HCT116 (cell line): Measurements from ENCODE around the gene RPL14. TPM values are rescaled to one million over a fixed set of nuclear protein-coding genes. Genes with fewer than 3 reads are reported as not detected.

ENCODE experiments used
- ATAC-seq: fragments of 200-7000 bp; cut with Tn5 transposase; 2 replicates; pipeline ENCODE4 v1.9.1; 2020; ENCODE audit warnings: mild to moderate bottlenecking, moderate library complexity
- BruUV-seq: library from RNA; stranded (reverse); fragments of 400-500 nt; replicated peaks from 2 replicates; lab custom pipeline; 2021; lab: Mats Ljungman, UMichigan
- CTCF ChIA-PET: fragments of 300-600 bp; sonication (Branson Sonifier 250); formaldehyde crosslinking; loops from one replicate; lab custom pipeline; 2021; ENCODE audit warnings: antibody characterized with exemption; lab: Charles Lee
- POLR2A ChIA-PET: fragments of 300-600, 350-600 bp; sonication (Branson Sonifier 250); formaldehyde crosslinking; loops from one replicate; lab custom pipeline; 2021; ENCODE audit warnings: antibody characterized with exemption; lab: Charles Lee
- RAD21 ChIA-PET, 2 experiments: fragments of 300-600 bp; sonication (Branson Sonifier 250); formaldehyde crosslinking; loops; one replicate each; lab custom pipeline; 2023; ENCODE audit warnings: low total read pairs in 2 of 2; ENCODE audit not compliant: uncharacterized antibody in 2 of 2, unreplicated experiment in 2 of 2, low non-redundant PET in 1 of 2; lab: Charles Lee
- DNase-seq: peaks from one replicate; pipeline ENCODE4 v3.0.0-alpha.2; 2010; ENCODE audit warnings: low read depth, low spot score
- H2AFZ ChIP-seq: fragments of 200-600 bp; shearing (Covaris generic), sonication (generic); 2 replicates; pipeline ENCODE4 v1.6.1; 2017; ENCODE audit warnings: low read depth, mixed run types, mixed read lengths, antibody characterized with exemption, low read length; ENCODE audit not compliant: poor library complexity, severe bottlenecking
- H3K27ac ChIP-seq: 2 replicates; pipeline ENCODE4 v1.5.1; 2012; ENCODE audit warnings: low read depth, low read length
- H3K27me3 ChIP-seq: fragments of 200-600 bp; sonication (generic); 2 replicates; pipeline ENCODE4 v1.6.1; 2016; ENCODE audit warnings: mixed run types, low read length, mixed read lengths; ENCODE audit not compliant: insufficient read depth
- H3K36me3 ChIP-seq, 2 experiments: fragments of 200-500 bp in 1 of 2; fragments of 200-600 bp in 1 of 2; sonication (Bioruptor generic) in 1 of 2; sonication (generic) in 1 of 2; 2 replicates each; pipeline versions ENCODE4 v1.5.1 to v1.6.1; 2014 to 2016; ENCODE audit warnings: low read length in 2 of 2, inconsistent platforms in 1 of 2, mixed read lengths in 1 of 2, mixed run types in 1 of 2; ENCODE audit not compliant: insufficient read depth in 2 of 2, control insufficient read depth in 1 of 2
- H3K4me1 ChIP-seq, 2 experiments: fragments of 200-600 bp in 1 of 2; sonication (generic) in 1 of 2; 2 replicates each; pipeline versions ENCODE4 v1.5.1 to v1.6.1; 2012 to 2017; ENCODE audit warnings: low read length in 2 of 2, inconsistent platforms in 1 of 2, mild to moderate bottlenecking in 1 of 2, mixed read lengths in 1 of 2, mixed run types in 1 of 2, moderate library complexity in 1 of 2; ENCODE audit not compliant: insufficient read depth in 2 of 2, control insufficient read depth in 1 of 2
- H3K4me2 ChIP-seq: fragments of 200-600 bp; sonication (generic); 2 replicates; pipeline ENCODE4 v1.6.1; 2017; ENCODE audit warnings: mixed run types, low read length, mixed read lengths
- H3K4me3 ChIP-seq, 2 experiments: fragments of 200-600 bp in 1 of 2; sonication (generic) in 1 of 2; replicated peaks in 1 of 2; 2 replicates each; pipeline ENCODE4 v1.5.1; 2011 to 2016; ENCODE audit warnings: low read length in 2 of 2, control low read depth in 1 of 2, low read depth in 1 of 2, mild to moderate bottlenecking in 1 of 2, mixed read lengths in 1 of 2, mixed run types in 1 of 2
- H3K79me2 ChIP-seq: fragments of 200-600 bp; sonication (generic); 2 replicates; pipeline ENCODE4 v1.6.1; 2017; ENCODE audit warnings: mild to moderate bottlenecking, mixed run types, low read length, moderate library complexity, mixed read lengths; ENCODE audit not compliant: insufficient read depth
- H3K9ac ChIP-seq: fragments of 200-600 bp; sonication (generic); 2 replicates; pipeline ENCODE4 v1.6.1; 2016; ENCODE audit warnings: low read length, mixed read lengths
- H3K9me2 ChIP-seq: fragments of 200-600 bp; sonication (generic), shearing (Covaris generic); 2 replicates; pipeline ENCODE4 v1.6.1; 2017; ENCODE audit warnings: mixed run types, mild to moderate bottlenecking, moderate library complexity; ENCODE audit not compliant: insufficient read depth
- H3K9me3 ChIP-seq, 2 experiments: fragments of 200-500 bp in 1 of 2; fragments of 200-600 bp in 1 of 2; sonication (Bioruptor generic) in 1 of 2; sonication (generic) in 1 of 2; 2 replicates each; pipeline ENCODE4 v1.6.1; 2014 to 2017; ENCODE audit warnings: low read length in 2 of 2, mixed read lengths in 2 of 2, inconsistent platforms in 1 of 2, low read depth in 1 of 2, mild to moderate bottlenecking in 1 of 2, mixed run types in 1 of 2, moderate library complexity in 1 of 2; ENCODE audit not compliant: control insufficient read depth in 1 of 2, insufficient read depth in 1 of 2
- H4K20me1 ChIP-seq: fragments of 200-600 bp; sonication (generic), shearing (Covaris generic); 2 replicates; pipeline ENCODE4 v1.6.1; 2017; ENCODE audit warnings: mixed run types, mild to moderate bottlenecking, moderate library complexity; ENCODE audit not compliant: insufficient read depth
- CEBPB ChIP-seq: IDR thresholded peaks from 2 replicates; pipeline ENCODE4 v1.6.1; 2012; ENCODE audit warnings: low read depth
- CTCF ChIP-seq, 3 experiments: fragments of 200-600 bp in 1 of 3; sonication (generic) in 1 of 3; IDR thresholded peaks in 2 of 3; conservative IDR thresholded peaks in 1 of 3; 2 replicates each; pipeline ENCODE4 v1.5.1; 2012 to 2017; ENCODE audit warnings: low read depth in 2 of 3, low read length in 2 of 3, antibody characterized with exemption in 1 of 3, borderline replicate concordance in 1 of 3, control low read depth in 1 of 3, mild to moderate bottlenecking in 1 of 3, mixed read lengths in 1 of 3, mixed run types in 1 of 3, moderate library complexity in 1 of 3; ENCODE audit not compliant: insufficient read depth in 1 of 3
- EZH2 ChIP-seq: fragments of 200-600 bp; sonication (generic); IDR thresholded peaks from 2 replicates; pipeline ENCODE4 v1.6.1; 2017; ENCODE audit warnings: antibody characterized with exemption, mixed run types
- EZH2phosphoT487 ChIP-seq: fragments of 200-600 bp; IDR thresholded peaks from 2 replicates; pipeline ENCODE4 v1.6.1; 2018; ENCODE audit warnings: antibody characterized with exemption, borderline replicate concordance
- FOSL1 ChIP-seq: IDR thresholded peaks from 2 replicates; pipeline ENCODE4 v1.6.1; 2012; ENCODE audit warnings: low read depth
- POLR2A ChIP-seq: IDR thresholded peaks from 2 replicates; pipeline ENCODE4 v1.7.0; 2011; ENCODE audit warnings: borderline replicate concordance; ENCODE audit not compliant: insufficient read depth, insufficient read length; ENCODE audit errors: extremely low read depth
- POLR2AphosphoS5 ChIP-seq: IDR thresholded peaks from 2 replicates; pipeline ENCODE4 v1.6.1; 2011; ENCODE audit warnings: mild to moderate bottlenecking, low read depth, low read length, moderate library complexity
- RAD21 ChIP-seq: IDR thresholded peaks from 2 replicates; pipeline ENCODE4 v1.6.1; 2012; ENCODE audit warnings: low read depth, mild to moderate bottlenecking
- SIN3A ChIP-seq: IDR thresholded peaks from 2 replicates; pipeline ENCODE4 v1.6.1; 2012; ENCODE audit warnings: low read depth
- SP1 ChIP-seq: IDR thresholded peaks from 2 replicates; pipeline ENCODE4 v1.6.1; 2012; ENCODE audit warnings: low read depth
- ZFX ChIP-seq: fragments of 450-650 bp; IDR thresholded peaks from 2 replicates; pipeline ENCODE4 v1.6.1; 2017
- ZNF274 ChIP-seq: fragments of 200-500 bp; sonication (Bioruptor generic); IDR thresholded peaks from 2 replicates; pipeline ENCODE4 v1.6.1; 2014; ENCODE audit warnings: mild to moderate bottlenecking, low read depth, low read length, inconsistent platforms
- intact Hi-C: fragments of 100-400 bp; cut with micrococcal nuclease; formaldehyde crosslinking; loops from 2 replicates; pipeline ENCODE4 v1.10.0; 2022
- total RNA-seq: library from RNA; stranded (reverse); gene quantifications from one replicate; pipeline ENCODE4 v1.2.1, GENCODE V29; 2021; ENCODE audit not compliant: unreplicated experiment
- TF ChIP-seq, protein P1 (sequence below): IDR thresholded peaks from 2 replicates; pipeline ENCODE4 v1.6.1; 2012; ENCODE audit warnings: low read depth

Gene RPL14
- total RNA-seq, 1 experiment from 2014 or later: 2,938 TPM

GRCh38 chr3:40450438-40450837 is 6.7 kb upstream of the RPL14 start:
- H3K4me2 ChIP-seq: no peak overlapping the region
- H3K27me3 ChIP-seq: no peaks in the 10 kb centered on the region
- ChIA-PET RAD21 (no interaction called here), CTCF (no interaction called here), POLR2A (no interaction called here)
- no peak overlapping the region for H2AFZ ChIP-seq
- TF ChIP-seq RAD21 (no peak), POLR2A (no peak), FOSL1 (no peak), ZFX (no peak), EZH2 (no peak)
- ATAC-seq (no peak), DNase-seq (no peak)
- intact Hi-C loops: no loop called here
- peaks cover 8 to 14% of the 10 kb centered on the region in 2 experiments; a peak in 2 of 4 replicates for H3K4me1 ChIP-seq
- no peak overlapping the region for H3K27ac ChIP-seq
- BruUV-seq: no TSS peak
- H4K20me1 ChIP-seq: no peaks in the 10 kb centered on the region
- no peaks in the 10 kb centered on the region for H3K9me3 ChIP-seq
- H3K36me3 ChIP-seq: no peaks in the 10 kb centered on the region
- H3K9me2 ChIP-seq: no peaks in the 10 kb centered on the region
- H3K79me2 ChIP-seq: no peaks in the 10 kb centered on the region
- H3K9ac ChIP-seq: no peak overlapping the region
- no peak overlapping the region for H3K4me3 ChIP-seq

DNA sequence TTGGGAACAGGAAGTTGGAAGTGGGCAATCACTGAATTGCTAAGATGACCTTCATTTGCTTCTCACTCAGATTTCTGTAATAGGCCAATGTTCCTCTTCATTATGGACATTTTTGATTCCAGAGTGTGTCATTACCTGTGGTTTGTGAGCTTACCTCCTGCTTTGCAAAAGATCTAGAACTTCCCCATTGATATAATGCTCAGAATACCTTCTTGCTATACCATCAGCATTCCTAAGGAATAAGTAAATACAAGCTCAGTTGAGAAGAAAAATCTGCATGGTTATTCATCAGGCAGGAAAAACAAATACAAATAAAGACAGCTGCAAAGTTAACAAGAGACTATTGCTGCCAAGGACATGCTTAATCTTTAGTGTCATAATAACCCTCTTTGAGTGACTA is 5.6 kb upstream of the RPL14 start:
- ATAC-seq: no peak
- intact Hi-C loops: no loop called here

More for the DNA sequence above, 5.6 kb upstream of the RPL14 start:
- no peak for TF ChIP-seq POLR2AphosphoS5
- TF ChIP-seq SIN3A: no peak
- TF ChIP-seq FOSL1: no peak
- TF ChIP-seq EZH2phosphoT487: no peak
- no peak for TF ChIP-seq CEBPB
- no peak for TF ChIP-seq ZNF274
- no peak for TF ChIP-seq CTCF (IDR thresholded peaks at IDR 0.05 in 2 of 3, conservative IDR thresholded peaks at IDR 0.05 in 1 of 3; ENCODE audit: borderline replicate concordance in 1 of 3, insufficient read depth in 1 of 3, low read depth in 2 of 3, low read length in 2 of 3)
- no peak for TF ChIP-seq SP1
- TF ChIP-seq, protein P1, sequence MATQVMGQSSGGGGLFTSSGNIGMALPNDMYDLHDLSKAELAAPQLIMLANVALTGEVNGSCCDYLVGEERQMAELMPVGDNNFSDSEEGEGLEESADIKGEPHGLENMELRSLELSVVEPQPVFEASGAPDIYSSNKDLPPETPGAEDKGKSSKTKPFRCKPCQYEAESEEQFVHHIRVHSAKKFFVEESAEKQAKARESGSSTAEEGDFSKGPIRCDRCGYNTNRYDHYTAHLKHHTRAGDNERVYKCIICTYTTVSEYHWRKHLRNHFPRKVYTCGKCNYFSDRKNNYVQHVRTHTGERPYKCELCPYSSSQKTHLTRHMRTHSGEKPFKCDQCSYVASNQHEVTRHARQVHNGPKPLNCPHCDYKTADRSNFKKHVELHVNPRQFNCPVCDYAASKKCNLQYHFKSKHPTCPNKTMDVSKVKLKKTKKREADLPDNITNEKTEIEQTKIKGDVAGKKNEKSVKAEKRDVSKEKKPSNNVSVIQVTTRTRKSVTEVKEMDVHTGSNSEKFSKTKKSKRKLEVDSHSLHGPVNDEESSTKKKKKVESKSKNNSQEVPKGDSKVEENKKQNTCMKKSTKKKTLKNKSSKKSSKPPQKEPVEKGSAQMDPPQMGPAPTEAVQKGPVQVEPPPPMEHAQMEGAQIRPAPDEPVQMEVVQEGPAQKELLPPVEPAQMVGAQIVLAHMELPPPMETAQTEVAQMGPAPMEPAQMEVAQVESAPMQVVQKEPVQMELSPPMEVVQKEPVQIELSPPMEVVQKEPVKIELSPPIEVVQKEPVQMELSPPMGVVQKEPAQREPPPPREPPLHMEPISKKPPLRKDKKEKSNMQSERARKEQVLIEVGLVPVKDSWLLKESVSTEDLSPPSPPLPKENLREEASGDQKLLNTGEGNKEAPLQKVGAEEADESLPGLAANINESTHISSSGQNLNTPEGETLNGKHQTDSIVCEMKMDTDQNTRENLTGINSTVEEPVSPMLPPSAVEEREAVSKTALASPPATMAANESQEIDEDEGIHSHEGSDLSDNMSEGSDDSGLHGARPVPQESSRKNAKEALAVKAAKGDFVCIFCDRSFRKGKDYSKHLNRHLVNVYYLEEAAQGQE: no peak
- no peak for TF ChIP-seq POLR2A
- no peak for TF ChIP-seq EZH2
- Histone ChIP-seq H3K4me2 (no peak overlapping the region), H3K36me3 (no peaks in the 10 kb centered on the region), H2AFZ (no peak overlapping the region), H3K9me3 (no peaks in the 10 kb centered on the region), H3K9me2 (no peaks in the 10 kb centered on the region), H3K79me2 (peaks cover 5% of the 10 kb centered on the region), H3K27me3 (no peaks in the 10 kb centered on the region), H3K4me1 (peaks cover 8 to 20% of the 10 kb centered on the region in 2 experiments; a peak in 3 of 4 replicates), H3K9ac (no peak overlapping the region), H3K4me3 (no peak overlapping the region), H3K27ac (no peak overlapping the region), H4K20me1 (no peaks in the 10 kb centered on the region)
- DNase-seq: no peak
- ChIA-PET RAD21 (no interaction called here), POLR2A (no interaction called here), CTCF (no interaction called here)
- no TSS peak for BruUV-seq
